HG02798 (cell line): ENCODE measurements around the gene DCLK2.
A peak's percentile ranks its signal among the peaks of the same experiment; 100 is the strongest.

Experiments used
- ATAC-seq: cut with Tn5 transposase; IDR thresholded peaks from one replicate; pipeline ENCODE4 v1.9.1; 2021; ENCODE audit warnings: mild to moderate bottlenecking; ENCODE audit not compliant: unreplicated experiment, poor library complexity

The DCLK2 gene

DNA sequence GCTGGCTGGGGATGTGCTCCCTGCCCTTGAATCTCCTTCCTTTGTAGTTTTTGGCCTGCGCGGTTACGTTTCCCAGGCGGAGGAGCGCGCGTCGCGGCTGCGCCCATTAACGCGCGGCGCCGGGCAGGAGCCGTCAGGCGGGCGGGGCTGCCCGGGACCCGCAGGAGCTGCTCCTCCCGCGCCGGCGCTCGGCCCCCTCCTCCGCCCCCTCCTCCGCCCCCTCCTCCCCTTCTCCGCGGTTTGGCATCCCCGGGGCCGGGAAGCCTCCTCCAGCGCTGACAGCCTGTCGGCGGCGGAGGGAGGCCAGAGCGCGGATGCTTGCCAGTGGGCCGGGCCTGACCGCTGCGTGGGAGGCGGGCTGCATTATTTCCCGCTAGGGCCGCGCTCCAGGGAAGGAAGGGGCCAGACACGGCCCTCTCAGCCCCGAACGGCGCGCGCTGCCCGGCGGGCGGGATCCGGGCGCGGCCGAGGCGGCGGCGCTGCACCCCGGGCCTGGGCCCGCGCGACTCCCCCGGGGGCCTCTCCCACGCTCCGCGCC is at the start of gene DCLK2:
TSS of gene DCLK2 (plus strand) at position 405 of the 538 bp plus-strand sequence. CDS start 583 bp downstream, outside the sequence.
- peak; percentile 31 for ATAC-seq

- no peak for ATAC-seq
Observed at GRCh38 chr4:150032541-150032940, 45.7 kb upstream of the DCLK2 start.

- ATAC-seq: no peak
Observed at GRCh38 chr4:150033081-150033480, 45.2 kb upstream of the DCLK2 start.

DNA sequence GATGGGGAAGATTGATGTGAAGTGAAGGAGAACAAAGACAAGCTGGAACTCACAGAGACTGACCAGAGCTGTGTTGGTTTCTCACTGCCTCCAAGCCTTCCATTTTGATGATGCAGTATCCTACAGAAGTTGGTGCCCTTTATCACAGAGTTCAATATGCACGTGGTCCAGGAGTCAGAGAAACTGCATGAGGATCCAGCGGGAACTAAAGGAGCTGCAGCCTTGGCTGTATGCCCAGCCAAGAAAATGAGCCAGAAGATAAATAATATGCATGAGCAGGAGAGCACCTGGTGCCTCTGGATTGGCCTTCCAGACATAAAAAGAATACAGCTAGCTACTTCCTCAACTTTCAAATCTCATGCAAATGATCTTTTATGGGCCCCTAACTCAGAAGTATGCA is 44.3 kb upstream of the DCLK2 start:
- ATAC-seq: no peak

GRCh38 chr4:150037251-150037856 is 40.9 kb upstream of the DCLK2 start:
- no peak for ATAC-seq

- peak; percentile 91 for ATAC-seq
Observed at GRCh38 chr4:150038335-150039076, 39.7 kb upstream of the DCLK2 start.

- ATAC-seq: peak; percentile 33
Observed at GRCh38 chr4:150039274-150040127, 38.7 kb upstream of the DCLK2 start.

DNA sequence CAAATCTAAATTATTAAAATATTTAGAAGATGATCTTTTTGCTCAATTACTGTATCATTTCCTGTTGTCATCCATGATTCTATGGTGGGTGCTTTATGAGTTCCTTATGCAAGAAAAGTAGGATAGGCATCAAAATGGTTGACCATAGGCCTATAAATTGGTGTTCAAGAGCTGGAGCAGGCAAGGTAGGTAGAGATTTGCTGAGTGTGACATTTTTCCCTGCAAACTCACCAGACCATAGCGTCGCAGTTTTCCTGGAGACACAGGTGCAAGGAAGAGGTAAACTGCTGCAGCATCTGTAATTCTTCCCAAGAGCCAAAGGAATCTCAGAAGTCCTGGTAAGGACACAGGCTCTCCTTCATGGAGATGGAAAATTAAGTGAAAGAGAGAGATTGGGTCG is 33.7 kb upstream of the DCLK2 start:
- ATAC-seq: no peak

DNA sequence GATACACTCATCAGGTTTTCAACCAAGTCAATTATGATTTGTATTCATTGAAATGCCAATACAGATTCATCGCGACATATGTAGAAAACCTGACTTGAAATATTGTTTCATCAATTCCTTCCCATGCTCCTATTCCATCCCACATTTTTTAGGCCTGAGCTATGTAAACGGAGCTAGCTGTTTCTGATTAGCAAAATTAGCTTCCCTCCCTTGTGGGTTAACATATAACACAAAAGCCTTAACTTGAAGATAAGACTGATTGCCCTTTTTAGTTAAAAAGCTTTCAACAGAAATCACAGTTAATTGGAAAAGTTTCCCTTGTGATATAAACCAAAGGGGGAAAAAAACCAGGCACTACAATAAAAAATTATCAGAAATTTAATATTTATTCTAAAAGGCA is 32.8 kb upstream of the DCLK2 start:
- ATAC-seq: no peak

GRCh38 chr4:150046728-150047217 is 31.5 kb upstream of the DCLK2 start:
- ATAC-seq: no peak

DNA sequence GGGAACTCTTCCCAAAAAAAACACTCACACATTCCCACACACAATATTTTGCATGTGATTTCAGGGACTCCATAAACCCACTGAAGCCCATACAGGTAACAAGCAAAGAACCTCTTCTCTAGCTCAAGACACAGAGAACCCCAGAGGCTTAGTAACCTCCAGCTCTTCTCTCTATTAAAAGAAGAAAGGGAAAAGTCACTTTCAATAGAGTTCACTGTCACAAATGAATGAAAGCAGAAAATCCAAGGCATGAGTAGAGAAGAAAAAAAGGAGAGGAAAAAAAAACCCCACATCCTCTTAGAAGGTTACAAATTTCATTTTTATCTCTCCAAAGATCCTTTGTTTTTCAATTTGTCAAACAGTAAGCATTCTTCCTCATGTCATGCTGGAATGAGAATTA is 30.7 kb upstream of the DCLK2 start:
- no peak for ATAC-seq

DNA sequence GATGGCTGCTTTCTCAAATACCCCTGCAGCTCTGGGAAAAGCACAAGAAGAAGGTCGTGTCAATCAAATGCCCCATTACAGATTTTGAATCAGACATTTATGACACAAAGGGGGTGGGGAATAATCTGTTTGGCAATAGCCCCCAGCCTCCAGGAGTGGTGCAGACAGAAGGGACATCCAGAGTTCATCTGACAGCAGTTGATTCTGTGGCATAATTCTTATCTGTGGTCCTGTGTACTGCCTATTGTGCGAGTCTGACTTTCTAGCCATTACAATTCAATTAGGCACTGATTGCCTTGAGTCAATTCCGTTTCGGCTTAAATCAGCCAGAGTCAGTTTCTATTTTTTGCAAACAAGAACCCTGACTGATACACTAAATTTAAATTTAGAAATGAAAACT is 28.6 kb upstream of the DCLK2 start:
- no peak for ATAC-seq

DNA sequence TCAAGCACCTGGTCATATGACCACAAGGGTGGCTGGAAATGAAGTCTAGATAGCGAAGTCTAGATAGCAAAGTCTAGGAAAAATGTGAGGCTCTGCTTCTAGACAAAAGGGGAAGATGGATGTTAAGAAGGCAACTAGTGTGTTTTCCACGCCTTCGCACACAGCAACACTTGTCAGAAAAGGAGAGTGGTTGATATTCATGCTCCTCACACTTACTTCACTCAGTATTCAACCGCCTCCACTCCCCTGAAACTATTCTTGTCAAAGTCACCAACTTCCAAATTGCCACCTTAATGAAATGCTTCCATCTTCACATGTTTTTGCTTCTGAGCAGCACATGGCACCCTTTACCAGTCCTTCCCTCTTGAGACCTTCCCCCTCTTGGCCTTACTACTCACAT is 27.7 kb upstream of the DCLK2 start:
- ATAC-seq: no peak

- ATAC-seq: no peak
Observed at GRCh38 chr4:150051111-150051510, 27.1 kb upstream of the DCLK2 start.

- no peak for ATAC-seq
Observed at GRCh38 chr4:150055467-150055866, 22.8 kb upstream of the DCLK2 start.

DNA sequence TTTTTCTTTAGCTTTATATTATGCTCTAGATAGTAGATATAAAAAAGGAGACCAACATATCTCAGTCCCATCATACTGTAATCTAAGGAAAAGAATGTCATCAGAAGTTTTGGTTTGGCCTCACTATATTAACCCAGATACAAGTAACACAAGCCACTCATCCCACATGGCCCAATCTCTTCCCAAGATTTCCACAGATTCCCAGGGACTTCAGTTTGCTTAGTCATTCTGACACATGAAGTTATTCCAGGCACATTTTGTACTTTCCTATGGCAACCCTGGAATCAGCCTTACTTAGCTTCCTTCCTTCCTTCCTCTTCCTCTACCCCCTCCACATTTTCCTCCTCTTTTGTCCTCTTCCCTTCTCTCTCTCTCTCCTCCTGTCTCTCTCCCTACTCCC is 21.7 kb upstream of the DCLK2 start:
- ATAC-seq: no peak

- no peak for ATAC-seq
Observed at GRCh38 chr4:150061086-150061776, 17.0 kb upstream of the DCLK2 start.

GRCh38 chr4:150063128-150063527 is 15.1 kb upstream of the DCLK2 start:
- no peak for ATAC-seq

DNA sequence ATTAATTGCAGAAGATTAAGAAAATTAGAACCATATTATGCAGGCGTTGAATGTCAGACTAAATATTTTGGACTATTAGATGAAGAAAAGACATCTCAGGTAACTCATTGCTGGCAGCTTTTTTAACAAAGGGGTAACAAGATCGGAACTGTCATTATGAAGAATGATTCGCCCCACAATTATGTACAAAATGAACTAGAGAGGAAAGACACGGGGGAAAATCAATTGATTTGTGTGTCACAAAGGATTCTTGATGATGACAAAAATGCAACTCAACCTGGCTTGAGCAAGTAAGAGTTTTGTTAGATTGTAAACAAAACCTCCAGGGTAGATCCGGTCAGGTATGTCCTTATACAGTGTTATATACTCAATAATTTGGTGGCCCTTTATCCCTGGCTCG is 12.5 kb upstream of the DCLK2 start:
- ATAC-seq: no peak

- ATAC-seq: no peak
Observed at GRCh38 chr4:150067859-150068258, 10.4 kb upstream of the DCLK2 start.
